NOMO-1 treated with DMSO at 0.1 percent for 48 hours (cell line): ENCODE results near the gene TNFAIP3.
A peak's percentile ranks its signal among the peaks of the same experiment; 100 is the strongest.

Source experiments
- DNase-seq: peaks from one replicate; lab custom pipeline; 2025; ENCODE audit not compliant: unreplicated experiment; lab: John Stamatoyannopoulos, UW

The TNFAIP3 gene

DNA sequence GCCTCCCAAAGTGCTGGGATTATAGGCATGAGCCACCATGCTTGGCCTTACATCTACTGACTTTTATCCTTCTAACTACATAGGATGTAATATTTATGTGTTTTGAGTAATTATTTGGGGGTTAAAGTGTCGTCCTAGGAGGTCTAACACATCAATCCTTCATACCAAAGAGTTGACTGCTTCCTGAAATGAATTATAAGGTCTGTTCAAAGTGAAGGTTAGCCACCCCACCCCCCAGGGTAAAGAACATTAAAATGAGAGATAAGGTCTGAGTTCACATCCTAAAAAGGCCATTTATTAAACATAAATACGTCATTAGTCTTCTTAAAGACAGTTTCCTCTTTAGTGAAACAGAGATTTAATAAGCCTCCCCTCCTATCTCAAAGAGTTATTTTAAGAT is 33.8 kb downstream of the TNFAIP3 start:
- DNase-seq, result no peak

DNA sequence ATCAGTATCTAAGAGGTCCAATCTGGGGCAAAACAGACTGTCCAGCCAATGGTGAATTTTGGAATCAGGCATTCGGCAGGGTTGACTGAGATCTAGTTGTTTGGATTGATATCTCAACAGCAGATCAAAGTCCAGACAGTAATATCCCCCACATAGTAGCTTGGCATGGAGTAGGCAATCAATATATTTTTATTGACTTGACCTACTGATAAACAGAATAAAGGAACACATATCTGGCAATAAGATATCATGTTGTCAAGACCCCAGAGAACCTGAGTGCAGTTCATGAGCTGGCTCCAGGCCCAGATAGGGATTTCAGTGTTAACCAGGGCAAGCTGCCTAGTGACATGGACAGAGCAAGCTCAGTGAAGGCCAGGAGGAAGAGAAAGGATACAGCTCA is 34.4 kb downstream of the TNFAIP3 start:
- DNase-seq, result no peak

DNA sequence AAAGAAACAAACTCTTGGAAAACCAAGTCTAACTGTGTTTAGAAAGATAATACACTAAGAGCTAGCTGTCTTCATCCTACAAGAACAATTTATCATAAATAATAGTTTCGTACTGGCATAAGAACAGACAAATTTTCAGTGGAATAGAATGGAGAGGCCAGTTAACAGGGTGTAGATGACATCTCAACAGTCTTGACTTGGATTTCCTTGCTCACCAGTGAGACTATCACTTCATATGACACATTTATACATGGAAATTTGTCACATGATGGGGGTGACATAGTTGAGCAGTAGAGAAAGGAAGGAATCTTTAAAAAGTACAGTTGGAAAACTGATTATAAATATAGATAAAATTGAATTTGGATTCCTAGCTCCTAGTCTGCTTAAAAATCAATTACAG is 35.6 kb downstream of the TNFAIP3 start:
- DNase-seq, result no peak

GRCh38 chr6:137903274-137903932 is 36.3 kb downstream of the TNFAIP3 start:
- no peak for DNase-seq

GRCh38 chr6:137903933-137904821 is 37.1 kb downstream of the TNFAIP3 start:
- DNase-seq, result peak; percentile 88

DNA sequence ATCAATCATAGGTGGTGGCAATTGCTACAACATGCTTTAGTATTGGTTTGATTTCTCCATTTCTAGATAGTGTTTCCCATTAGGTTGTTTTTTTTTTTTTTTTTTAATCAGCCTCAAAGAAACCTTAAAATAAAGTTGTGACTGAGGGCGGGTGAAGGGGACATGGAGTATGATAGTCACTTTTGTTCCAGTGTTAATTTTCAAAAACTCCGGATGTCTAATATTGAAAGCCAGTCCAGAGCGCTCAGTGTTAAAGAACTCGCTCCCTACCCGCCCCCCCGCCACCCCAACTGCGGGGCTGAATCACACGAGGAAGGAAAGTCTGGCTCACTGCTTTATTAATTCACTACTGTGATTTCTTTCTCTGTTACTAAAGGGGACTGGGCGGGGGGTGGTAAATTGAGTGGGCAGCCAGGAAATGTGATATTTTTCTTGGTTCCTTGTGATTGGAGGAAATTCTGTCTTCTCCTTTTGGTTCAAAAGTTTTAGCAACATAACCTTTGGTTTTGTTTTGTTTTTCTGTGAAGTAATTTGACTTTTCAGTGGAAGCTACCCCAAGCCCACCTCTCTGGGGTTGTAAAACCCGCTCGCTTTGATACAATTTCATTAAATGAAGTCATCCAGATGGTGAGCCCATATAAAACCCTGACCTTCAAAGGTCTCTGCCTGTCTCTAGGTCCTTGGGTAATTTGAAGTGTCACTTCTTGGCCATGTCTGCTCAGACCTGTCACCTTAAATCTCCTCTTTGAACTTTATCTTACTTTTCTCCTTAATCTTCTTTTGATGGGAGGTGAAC is 38.0 kb downstream of the TNFAIP3 start:
- peak; percentile 26 for DNase-seq

- no peak for DNase-seq
These were observed 39.0 kb downstream of the TNFAIP3 start for GRCh38 chr6:137906020-137906472.

DNA sequence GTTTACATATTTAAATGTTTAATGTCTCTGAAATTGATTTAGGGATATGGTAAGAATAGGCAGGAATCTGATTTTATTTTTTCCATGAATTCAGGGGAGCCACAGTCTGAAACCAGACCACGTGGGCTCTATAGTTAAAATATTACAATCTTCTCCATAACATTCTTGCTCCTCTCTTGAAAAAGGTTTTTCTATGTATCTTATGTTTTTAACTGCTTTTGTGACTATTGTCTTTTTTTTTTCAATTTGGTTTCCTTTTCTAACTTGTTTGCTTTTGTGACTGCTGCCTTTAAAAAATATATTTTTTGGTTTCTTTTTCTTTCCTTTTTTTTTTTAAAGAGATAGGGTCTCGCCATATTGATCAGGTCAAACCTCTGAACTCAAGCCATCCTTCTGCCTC is 40.1 kb downstream of the TNFAIP3 start:
- DNase-seq, result no peak

GRCh38 chr6:137909533-137909932 is 42.5 kb downstream of the TNFAIP3 start:
- no peak for DNase-seq

- DNase-seq, result peak; percentile 17
These were observed 43.4 kb downstream of the TNFAIP3 start for GRCh38 chr6:137910424-137910834.

- DNase-seq, result no peak
These were observed 43.9 kb downstream of the TNFAIP3 start for GRCh38 chr6:137910843-137911456.

DNA sequence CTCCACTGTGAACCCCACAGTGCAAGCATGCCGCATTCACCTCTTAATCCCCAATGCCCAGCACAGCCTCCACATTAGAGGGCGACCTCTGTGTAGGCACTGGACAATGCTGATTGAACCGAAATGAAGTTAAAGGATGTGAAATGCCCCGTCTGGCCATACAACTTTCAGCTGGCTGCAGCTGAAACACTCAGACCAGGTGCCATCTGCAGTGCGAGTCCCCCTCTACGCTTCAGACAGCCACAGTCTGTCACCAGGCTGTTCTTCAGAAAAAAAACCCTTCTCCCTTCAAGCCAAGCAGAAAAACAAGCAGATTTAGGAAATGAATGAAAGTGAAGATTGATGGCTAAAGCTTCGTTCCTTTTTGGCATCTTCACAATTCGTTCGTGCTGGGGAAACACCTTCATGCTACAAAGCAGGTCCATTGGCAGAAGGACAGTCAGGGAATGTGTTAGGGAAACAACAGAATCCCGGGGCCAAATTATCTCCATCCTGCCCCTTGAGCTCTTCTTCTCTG is 44.7 kb downstream of the TNFAIP3 start:
- DNase-seq, result no peak

DNA sequence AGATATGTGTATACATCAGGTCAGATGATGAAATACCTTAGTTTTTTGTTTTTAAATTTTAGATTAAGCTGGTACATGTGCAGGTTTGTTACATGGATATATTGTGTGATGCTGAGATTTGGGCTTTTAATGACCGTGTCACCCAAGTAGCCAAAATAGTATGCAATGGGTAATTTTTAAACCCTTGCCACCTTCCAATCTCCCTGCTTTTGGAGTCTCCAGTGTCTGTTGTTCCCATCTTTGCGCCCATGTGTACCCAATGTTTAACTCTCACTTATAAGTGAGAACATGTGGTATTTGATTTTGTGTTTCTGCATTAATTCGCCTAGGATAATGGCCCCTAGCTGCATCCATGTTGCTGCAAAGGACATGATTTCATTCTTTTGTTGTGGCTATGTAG is 45.8 kb downstream of the TNFAIP3 start:
- DNase-seq, result no peak

- DNase-seq, result no peak
These were observed 46.4 kb downstream of the TNFAIP3 start for GRCh38 chr6:137913434-137913833.

DNA sequence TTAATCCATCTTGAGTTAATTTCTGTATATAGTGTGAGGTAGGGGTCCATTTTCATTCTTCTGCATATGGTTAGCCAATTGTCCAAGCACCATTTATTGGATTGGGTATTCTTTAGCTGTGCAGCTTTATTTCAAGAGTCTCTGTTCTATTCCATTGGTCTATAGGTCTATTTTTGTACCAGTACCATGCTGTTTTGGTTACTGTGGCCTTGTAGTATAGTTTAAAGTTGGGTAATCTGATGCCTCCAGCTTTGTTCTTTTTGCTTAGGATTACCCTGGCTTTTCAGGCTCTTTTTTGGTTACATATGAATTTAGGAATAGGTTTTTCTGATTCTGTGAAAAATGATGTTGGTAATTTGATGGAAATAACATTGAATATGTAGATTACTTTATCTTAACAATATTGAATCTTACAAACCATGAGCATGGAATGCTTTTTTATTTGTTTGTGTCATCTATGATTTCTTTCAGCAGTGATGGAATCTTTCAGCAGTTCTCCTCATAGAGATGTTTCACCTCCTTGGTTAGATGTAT is 47.0 kb downstream of the TNFAIP3 start:
- DNase-seq, result no peak

DNA sequence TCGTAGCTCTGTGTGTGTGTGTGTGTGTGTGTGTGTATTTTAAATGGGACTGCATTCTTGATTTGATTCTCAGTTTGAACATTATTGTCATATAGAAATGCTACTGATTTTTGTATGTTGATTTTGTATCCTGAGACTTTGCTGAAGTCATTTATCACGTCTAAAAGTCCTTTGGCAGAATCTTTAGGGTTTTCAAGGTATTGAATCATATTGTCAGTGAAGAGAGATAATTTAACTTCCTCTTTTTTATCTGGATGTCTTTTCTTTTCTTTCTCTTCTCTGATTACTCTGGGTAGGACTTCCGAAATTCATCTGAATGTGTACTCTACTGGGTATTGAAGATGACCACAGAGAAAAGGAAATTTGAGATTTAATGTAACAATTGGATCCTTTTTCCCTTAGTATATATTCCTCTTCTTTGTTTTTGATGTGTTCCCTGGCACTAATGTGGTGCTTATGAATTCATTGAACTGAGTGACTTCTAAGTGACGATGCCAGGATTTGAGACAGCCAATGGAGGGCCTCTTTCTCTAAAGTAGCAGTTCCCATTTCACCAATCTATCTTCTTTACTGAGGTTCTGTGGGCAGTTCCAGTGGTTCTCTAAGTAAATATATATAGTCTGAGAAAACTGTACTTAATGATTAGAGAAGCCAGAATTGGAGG is 47.6 kb downstream of the TNFAIP3 start:
- peak; percentile 81 for DNase-seq

GRCh38 chr6:137915790-137916189 is 48.7 kb downstream of the TNFAIP3 start:
- DNase-seq, result no peak

GRCh38 chr6:137917551-137918325 is 50.7 kb downstream of the TNFAIP3 start:
- no peak for DNase-seq

GRCh38 chr6:137919502-137919823 is 52.4 kb downstream of the TNFAIP3 start:
- DNase-seq, result no peak
